C1 segment of cervical spinal cord (tissue), 14 donors: Measurements from ENCODE around the gene LHX1.

ENCODE experiments used
- DNase-seq, 14 donors: peaks; one replicate each; lab custom pipeline; 2025; lab: John Stamatoyannopoulos, UW

Gene LHX1

DNA sequence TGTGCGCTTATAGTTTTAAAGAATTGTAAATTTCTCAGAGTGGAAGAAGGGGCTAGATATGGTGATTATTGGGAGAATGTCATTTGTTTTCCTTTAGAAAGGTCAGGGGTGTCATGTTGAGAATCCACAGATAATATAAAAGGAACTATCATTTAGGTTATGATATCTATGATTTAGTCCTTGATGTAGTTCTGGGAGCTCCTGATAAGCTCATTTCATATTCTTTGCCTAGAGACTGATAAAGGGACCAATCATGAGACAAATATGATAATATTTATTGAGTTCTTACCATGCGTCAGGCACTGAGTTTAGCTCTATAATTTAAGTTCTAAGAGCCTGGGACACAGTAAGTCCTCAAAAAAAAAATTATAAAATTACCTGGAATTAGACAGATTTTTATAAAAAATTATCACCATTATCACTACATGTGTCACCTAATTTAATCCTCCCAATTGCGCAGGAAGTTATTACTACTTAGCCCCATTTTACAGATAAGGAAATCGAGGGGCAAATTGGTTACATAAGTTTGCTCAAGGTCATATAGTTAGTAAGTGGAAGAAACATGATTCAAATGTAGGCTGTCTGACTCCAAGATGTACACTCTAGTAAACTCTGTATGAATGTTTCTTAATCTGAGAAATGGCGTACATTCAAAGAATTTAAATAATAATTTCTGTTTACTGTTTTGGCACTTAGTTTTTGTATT is 14.0 kb downstream of the LHX1 start:
- DNase-seq: no peak

DNA sequence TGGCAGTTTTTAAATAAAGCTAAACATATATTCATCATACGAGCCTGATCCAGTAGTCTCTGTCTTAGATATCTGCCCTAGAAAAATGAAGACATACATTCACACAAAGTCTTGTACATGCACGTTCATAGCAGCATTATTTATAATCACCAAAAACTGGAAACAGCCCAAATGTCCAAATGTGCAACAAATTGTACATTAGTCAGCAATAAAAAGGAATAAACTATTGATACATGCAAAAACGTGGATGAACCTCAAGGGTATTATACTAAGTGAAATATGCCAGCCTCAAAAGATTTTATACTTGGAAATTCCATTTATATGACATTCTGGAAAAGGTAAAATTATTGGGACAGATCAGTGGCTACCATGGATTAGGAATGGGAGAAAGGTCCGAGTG is 34.2 kb downstream of the LHX1 start:
- DNase-seq: no peak

DNA sequence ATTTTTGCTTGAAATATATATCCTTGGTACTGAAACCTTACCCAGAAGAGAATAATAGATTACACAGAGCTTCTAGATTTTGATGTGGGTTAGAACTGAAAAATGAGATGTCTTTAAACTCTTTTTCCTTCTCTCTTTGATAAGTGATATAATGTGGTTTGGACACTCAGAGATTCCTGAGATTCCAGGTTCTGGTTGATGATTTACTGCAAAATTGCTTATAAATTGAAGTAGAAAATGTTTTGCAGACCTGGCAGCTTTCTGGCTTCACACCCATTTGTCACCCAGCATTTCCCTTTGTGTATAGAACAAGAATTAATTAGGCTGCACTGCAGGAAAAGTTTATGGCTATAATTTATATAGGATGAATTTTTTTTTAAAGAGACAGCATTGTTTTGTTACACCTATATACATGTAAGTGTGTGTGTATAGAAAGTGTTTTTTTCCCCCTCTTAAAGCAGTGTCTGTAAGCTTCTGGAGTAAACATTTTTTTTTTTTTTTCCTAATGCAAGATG is 35.0 kb downstream of the LHX1 start:
- no peak for DNase-seq

DNA sequence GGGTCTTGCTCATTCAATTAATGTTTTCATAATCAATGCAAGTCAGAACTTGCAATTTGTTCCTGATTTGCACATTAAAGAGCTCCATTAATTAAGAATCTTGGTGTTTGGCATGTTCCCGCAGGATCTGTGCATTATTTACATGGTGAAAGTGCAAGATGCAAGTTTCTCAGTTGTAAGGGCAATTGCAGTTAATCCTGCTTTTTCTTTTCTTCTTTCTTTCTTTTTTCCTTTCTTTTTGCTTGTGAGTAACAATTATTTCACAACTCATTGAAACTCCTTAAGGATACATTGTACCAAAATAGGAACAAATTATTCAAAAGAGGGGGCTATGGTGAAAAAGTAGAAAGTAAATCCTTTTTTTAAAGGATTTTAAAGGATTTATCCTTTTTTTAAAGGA is 35.6 kb downstream of the LHX1 start:
- DNase-seq: no peak

DNA sequence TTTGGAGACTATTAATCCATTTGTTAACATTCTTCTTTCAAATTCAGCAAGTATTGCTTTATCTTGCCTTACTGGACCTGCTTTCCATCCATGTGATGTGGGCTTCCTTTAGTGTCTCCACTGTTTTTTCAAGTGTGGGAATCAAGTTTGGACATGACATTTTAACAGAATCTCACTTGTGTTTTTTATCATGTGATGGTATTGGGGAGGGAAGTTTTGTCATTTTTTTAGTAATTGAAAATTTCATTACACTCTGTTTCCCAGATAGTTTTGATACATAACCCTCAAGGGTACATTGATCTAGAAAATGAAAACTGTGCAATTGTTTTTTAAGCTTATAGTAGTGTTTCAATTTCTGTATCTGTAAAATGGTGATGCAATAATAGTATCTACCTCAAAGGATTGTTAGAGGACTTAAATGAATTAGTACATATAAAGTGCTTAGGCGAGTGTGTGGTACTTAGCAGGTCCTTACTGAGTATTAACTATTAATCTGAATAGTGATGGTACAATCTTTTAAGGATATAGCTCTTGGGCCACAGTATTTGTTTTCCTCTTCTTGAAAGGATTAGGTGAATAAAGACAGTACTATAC is 38.7 kb downstream of the LHX1 start:
- no peak for DNase-seq

DNA sequence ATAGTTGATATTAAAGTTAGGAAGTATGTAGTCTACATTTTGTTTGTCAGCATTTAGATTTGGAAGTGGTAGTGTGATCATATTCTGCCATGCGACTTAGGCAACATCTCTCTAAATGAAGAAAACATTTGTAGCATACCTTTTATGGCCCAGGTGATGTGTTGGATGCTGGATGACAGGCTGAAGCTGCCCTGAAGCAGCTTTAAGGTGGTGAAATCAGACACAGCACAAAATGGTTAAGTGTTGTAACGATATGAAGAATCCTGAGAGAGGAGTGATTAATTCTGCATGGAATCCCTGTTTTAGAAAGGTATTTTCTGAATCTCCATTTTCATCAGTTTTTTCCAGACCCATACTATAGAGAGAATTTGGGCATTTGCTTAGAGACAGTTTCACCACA is 39.8 kb downstream of the LHX1 start:
- DNase-seq: no peak

DNA sequence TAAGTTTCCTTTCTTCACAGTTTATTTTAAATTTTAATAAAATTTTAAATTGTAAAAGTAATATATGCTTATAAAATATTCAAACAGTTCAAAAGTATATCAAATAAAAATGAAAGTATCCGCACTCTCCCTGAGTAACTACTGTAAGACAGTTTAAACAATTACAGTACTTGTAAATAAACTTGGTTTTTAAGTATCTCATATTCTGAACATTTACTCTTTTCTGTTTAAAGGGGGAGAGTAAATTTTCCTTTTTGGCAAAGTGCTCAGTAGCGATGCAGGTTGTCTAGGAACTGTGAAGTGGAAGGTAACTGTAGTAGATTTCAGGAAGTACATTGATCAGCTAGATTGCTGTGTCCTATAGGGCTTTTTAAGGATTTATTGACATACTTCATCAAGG is 40.3 kb downstream of the LHX1 start:
- no peak for DNase-seq

DNA sequence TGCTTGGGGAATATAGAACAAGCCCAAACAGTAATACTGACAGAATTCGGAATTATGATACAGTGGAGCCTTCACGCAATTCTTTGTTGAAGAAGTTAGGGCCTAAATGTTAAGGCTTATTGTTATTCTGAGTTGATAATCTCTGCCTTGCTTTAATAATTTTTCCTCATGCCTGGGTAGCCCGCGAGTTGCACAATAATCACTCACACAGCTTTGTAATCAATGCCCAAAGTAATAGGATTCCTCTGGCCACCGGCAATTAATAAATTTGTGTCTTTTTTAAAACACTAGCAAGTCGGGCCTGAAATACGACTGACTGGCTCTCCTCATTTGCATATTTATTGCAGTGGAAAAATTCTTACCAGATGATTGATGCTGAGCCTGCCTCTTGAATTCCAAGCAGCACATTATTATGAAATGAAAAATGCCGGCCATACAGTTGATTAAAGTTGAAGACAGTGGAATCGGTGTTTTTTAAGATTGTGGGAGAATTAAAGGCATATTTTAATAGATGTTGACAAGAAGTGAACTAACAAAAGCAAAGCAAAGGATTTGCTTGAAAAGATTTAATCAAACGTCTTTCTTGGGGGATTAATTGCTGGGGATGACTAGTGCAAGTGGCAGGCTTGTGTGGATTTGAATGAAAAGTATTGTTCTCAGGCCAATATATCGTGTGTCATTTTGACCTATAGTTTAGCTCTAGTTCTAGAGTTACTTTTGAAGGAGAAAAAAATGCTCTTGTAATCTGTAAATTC is 41.7 kb downstream of the LHX1 start:
- DNase-seq: peak in 1 of 14 donors; percentile 10

DNA sequence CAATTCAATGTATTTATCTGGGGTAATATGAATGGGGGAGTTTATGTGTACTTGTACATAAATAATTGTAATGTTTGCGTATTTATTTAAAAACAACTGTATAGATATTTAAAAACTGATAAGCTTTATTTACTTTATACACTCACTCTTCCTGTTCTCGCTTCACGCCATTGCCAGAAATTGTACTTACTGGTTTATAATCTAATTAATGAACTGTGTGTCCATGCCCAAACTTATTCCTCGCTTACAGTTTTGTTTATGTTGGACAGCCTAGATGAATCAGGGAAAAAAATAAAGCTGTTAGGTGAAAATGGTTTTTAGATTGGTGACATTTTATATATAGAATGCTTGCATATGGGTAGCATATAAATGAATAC is 42.3 kb downstream of the LHX1 start:
- no peak for DNase-seq

DNA sequence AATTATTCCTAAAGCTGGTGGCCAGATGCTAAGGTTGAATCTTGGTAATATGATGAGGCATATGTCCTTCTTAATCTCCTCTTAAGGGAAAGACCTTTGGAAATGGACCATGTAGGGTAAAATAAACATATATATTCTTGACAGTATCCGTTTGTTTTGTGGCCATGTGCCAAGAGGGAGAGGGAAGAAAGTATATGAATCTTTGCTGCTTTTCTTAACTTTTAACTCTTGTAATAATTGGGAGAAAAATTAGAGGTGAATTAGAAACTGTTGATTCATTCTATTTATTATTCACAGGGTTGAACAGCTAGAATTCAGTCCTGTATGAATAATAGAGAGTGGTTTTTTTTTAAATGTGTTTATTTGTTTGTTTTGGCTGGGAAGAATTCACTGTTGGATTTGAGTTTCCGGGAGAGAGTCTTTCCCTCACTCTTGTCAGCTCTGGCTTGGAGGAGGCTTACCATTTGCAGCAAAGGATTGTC is 43.0 kb downstream of the LHX1 start:
- DNase-seq: no peak

DNA sequence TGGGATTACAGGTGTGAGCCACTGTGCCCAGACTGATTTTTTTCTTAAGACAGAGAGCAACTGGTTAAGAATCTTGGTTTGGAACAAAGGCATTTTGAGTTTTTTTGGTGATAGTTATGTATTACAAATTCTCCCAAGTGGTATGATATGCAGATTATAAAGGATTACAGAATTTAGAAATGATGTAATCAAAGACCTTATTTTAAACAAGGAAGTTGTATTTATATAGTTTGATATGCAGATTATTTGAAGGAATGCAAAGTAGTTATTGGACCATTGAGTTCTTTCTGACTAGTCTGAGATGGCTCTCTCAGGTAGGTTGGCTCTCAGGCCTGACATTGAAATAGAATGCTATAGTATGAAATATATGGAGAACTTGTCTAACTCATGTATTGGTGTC is 46.3 kb downstream of the LHX1 start:
- DNase-seq: no peak

DNA sequence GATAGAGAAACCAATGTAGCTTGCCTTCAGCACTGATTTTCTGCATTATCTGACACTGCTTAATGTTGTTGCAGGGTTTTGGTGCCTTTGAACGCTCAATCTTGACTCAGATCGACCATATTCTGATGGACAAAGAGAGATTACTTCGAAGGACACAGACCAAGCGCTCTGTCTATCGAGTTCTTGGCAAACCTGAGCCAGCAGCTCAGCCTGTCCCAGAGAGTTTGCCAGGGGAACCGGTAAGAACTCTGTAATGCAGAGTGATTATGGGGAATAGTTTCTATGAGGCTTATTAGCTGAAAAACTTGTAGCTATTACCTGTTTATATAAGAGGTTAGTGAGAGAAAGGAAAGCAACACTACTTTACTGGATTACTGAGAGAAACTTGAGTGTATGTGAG is 51.9 kb downstream of the LHX1 start:
- no peak for DNase-seq

DNA sequence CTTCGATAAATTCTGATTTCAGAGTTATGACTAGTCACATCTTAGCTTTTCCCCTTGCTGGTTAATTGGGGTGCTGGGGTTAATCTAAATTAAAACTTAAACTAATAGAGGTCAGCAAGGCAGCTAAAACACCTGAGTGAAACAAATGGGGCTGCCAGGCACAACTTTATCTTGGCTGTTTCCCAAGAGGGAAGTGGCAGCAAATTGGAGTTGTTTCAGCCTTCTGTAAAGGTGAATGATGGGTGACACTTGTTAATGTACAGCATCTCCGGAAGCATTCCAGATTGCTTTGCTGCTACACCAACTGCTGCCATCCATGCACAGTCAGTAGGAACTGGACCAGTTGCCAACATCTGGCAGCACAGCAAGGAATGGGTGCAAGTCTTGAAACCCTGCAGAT is 55.4 kb downstream of the LHX1 start:
- no peak for DNase-seq

DNA sequence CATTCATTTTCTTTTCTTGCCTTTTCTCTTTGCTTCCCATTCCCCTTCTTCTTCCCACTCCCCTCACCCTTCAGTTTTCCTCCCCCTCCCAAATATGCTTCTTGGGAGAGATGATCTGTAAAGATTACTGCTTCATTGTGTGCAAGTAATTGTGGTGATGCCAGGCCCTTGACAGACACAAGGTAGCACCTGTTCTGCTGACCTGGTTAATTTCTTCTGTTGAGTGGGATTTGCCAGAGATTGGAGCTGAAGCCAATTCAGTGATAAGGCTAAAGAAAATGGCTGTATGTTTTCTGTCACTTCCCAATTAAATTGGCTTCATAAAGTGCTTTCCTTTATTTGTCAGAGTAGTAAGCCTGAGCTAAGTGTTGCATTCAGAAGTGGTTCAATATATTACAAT is 56.0 kb downstream of the LHX1 start:
- DNase-seq: peak in 1 of 14 donors; percentile 3
